HUES48 (cell line): ENCODE data around the gene AP1M2.

Source experiments
- H3K27ac ChIP-seq: one replicate; pipeline ENCODE4 v1.7.0; 2013; ENCODE audit warnings: low read depth, low read length, inconsistent platforms
- H3K27me3 ChIP-seq: 2 replicates; pipeline ENCODE4 v1.6.1; 2013; ENCODE audit warnings: mild to moderate bottlenecking, low read length; ENCODE audit not compliant: control insufficient read depth, insufficient read depth
- H3K36me3 ChIP-seq: 2 replicates; pipeline ENCODE4 v1.6.1; 2013; ENCODE audit warnings: low read length; ENCODE audit not compliant: control insufficient read depth, insufficient read depth
- H3K4me1 ChIP-seq: 2 replicates; pipeline ENCODE4 v1.6.1; 2013; ENCODE audit warnings: mild to moderate bottlenecking, low read length; ENCODE audit not compliant: control insufficient read depth, insufficient read depth
- H3K4me3 ChIP-seq: 2 replicates; pipeline ENCODE4 v1.5.1; 2013; ENCODE audit warnings: mild to moderate bottlenecking, low read depth, low read length
- H3K9ac ChIP-seq: 2 replicates; pipeline ENCODE4 v1.6.1; 2013; ENCODE audit warnings: mild to moderate bottlenecking, low read depth, low read length, moderate library complexity
- H3K9me3 ChIP-seq: 2 replicates; pipeline ENCODE4 v1.6.1; 2013; ENCODE audit warnings: low read length; ENCODE audit not compliant: control insufficient read depth, insufficient read depth

The AP1M2 gene

DNA sequence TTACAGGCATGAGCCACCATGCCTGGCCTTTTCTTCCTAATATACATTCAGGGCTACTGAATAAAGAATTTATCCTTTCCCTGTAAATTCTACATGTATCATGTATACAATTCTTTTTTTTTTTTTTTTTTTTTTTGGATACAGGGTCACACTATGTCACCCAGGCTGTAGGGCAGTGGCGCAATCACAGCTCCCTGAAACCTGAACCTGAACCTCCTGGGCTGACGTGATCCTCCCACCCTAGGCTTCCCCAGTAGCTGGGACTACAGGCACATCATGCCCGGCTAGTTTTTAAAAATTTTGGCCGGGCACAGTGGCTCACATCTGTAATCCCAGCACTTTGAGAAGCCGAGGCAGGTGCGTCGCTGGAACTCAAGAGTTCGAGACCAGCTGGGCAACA lies 31.7 kb upstream of the AP1M2 start:
- Histone ChIP-seq H3K36me3 (no peaks in the 10 kb centered on the region), H3K4me3 (no peak overlapping the region), H3K4me1 (no peaks in the 10 kb centered on the region), H3K9me3 (no peaks in the 10 kb centered on the region), H3K9ac (no peak overlapping the region), H3K27me3 (no peaks in the 10 kb centered on the region), H3K27ac (no peak overlapping the region)

DNA sequence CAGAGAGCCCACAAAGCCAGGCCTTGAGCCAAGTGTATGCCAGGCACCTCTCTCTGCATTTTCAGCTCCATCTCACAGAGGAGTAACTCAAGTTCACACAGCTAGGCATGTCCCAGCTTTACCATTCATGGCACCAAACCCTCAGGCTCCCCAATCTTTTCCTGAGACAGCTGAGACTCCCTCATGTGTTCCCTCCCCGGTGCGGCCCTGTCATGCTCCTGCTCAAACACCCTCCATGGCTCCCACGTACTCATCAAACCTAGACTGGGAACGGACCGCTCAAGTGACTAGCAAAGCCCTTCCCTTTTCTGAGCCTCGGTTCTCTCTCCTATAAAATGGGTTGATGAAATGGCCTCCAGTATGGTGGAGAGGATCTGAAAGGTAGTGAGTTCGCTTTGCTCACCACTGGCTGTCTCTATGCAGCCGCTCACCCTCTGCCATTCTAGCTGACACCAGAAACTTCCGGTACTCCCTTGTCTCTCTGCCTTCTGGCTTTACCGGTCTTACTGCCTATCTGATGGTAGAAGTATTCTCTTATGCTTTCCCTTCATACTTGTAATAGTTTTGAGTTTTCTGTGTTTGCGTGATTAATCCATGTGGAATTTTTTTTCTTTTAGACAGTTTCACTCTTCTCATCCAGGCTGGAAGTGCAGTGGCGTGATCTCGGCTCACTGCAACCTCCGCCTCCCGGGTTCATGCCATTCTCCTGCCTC lies 30.5 kb upstream of the AP1M2 start:
- H3K9me3 ChIP-seq = no peaks in the 10 kb centered on the region
- H3K27me3 ChIP-seq = no peaks in the 10 kb centered on the region
- no peak overlapping the region for H3K4me3 ChIP-seq
- H3K36me3 ChIP-seq = no peaks in the 10 kb centered on the region
- H3K9ac ChIP-seq = no peak overlapping the region
- no peaks in the 10 kb centered on the region for H3K4me1 ChIP-seq
- no peak overlapping the region for H3K27ac ChIP-seq

DNA sequence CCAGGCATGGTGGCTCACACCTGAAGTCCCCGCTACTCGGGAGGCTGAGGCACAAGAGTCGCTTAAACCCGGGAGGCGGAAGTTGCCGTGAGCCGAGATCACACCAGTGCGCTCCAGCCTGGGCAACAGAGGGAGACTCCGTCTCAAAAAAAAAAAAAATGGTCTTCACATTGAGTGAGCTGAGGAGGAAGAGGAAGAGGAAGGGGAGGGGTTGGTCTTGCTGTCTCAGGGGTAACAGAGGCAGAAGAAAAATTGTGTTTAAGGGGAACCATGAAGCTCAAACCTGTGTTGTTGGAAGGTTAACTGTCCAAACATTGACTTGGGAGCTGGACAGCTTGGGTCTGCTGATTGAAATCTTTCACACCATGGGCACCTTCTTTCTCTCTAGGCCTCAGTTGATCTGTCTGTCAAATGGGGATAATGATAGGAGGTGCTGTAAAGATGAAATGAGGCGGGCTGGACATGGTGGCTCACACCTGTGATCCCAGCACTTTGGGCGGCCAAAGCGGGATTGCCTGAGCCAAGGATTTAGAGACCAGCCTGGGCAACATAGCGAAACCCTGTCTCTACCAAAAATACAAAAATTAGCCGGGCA lies 28.4 kb upstream of the AP1M2 start:
- H3K9me3 ChIP-seq = no peaks in the 10 kb centered on the region
- no peak overlapping the region for H3K27ac ChIP-seq
- H3K27me3 ChIP-seq = no peaks in the 10 kb centered on the region
- no peaks in the 10 kb centered on the region for H3K36me3 ChIP-seq
- H3K9ac ChIP-seq = no peak overlapping the region
- H3K4me3 ChIP-seq = no peak overlapping the region
- no peaks in the 10 kb centered on the region for H3K4me1 ChIP-seq

DNA sequence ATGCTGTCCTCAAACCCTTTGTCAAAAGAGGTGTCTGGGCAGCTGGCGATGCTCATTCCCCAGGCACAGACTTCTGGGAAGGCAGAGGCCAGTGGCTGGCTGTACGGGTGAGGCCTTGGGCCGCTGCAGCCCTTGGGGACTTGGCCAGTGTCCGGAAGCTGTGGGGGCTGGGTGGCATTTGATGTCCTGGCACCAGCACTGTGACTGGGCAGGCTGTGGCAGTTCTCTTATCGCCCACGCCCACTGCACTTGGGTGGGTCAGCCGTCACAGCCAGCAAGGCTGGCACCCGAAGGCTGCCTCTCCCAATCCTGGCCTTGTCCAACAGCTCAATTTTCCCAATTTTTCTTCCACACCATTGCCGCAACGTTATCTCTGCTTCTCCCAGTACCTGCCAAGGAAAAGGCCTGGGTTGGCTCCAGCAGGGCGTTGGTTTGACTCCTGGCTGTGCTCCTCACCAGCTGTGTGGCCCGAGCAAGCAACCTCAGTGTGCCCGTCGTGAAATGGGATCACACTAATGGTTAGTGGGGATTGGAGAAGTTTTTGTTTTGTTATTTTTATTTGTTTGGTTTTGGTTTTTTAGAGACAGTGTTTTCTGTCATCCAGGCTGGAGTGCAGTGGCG lies 25.5 kb upstream of the AP1M2 start:
- Histone ChIP-seq H3K27ac (no peak overlapping the region), H3K9me3 (no peaks in the 10 kb centered on the region), H3K4me1 (no peaks in the 10 kb centered on the region), H3K9ac (no peak overlapping the region), H3K27me3 (no peaks in the 10 kb centered on the region), H3K36me3 (no peaks in the 10 kb centered on the region), H3K4me3 (no peak overlapping the region)

DNA sequence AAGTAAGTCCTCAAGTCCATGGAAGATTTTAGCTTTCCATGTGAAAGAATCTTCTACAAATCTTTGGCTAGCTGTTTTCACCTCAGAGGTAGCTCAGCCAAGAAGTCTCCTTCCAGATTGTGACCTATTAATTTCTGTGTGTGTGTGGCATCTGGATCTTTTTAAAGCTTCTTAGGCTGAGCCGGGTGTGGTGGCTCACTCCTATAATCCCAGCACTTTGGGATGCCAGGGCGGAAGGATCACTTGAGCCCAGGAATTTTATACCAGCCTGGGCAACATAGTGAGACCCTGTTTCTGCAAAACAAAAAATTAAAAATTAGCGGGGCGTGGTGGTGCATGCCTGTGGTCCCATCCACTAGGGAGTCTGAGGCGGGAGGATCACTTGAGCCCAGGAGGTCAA lies 24.8 kb upstream of the AP1M2 start:
- Histone ChIP-seq H3K9ac (no peak overlapping the region), H3K27ac (no peak overlapping the region), H3K4me1 (no peaks in the 10 kb centered on the region), H3K36me3 (no peaks in the 10 kb centered on the region), H3K27me3 (no peaks in the 10 kb centered on the region), H3K9me3 (no peaks in the 10 kb centered on the region), H3K4me3 (no peak overlapping the region)

DNA sequence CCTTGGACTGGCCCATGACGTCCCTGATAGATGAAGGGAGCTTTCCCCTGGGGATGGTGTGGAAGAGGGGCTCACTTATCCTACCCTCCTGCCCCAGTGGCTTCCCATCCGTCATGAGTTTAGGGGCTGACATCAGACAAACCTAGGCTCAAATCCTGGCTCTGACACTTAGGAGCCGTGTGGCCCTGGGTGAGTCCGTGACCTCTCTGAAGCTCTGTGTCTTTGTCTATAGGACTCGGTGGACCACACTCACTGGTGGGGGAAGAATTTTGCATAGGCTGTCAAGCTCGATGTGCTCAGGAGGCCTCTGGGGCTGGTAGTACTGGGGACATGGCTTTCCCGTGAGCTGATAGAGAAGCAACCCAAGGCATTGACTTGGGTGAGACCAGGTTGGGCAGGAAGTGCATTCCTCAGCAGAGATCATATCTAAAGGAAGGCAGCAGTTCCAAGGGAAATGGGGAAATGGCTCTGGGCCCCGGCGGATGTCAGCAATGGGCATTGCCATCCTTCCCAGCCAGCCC lies 17.4 kb upstream of the AP1M2 start:
- H3K27me3 ChIP-seq = no peaks in the 10 kb centered on the region
- H3K27ac ChIP-seq = peak overlapping the region; percentile 90
- H3K9ac ChIP-seq = no peak overlapping the region
- peaks cover 6% of the 10 kb centered on the region for H3K4me1 ChIP-seq
- no peak overlapping the region for H3K4me3 ChIP-seq
- no peaks in the 10 kb centered on the region for H3K36me3 ChIP-seq
- H3K9me3 ChIP-seq = no peaks in the 10 kb centered on the region

DNA sequence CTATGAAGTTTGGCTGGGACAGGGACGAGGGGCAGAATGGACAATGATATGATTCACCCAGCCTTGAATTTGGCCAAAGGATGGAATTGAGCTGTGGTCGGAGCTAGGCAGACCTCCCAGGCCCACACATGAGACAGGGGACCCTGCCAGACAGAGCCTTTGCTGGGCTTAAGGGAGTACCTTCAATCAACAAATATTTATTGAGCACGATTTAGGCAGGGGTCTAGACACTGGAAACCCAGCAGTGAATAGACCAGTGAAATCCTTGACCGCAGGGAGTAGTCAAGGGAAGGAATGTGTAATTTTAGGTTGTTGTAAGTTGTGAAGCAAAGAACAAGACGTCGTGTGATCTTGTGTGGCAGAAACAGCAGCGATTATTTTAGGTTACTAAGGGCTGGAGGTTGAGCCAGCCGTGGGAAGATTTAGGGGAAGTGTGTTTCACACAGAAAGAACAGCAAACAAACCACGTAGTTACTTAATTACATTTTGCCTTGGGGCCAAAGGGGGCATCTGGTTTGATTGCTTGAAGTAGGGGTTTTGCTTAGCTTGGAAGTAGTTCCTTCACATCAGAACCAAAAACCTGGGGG lies 16.9 kb upstream of the AP1M2 start:
- no peak overlapping the region for H3K9ac ChIP-seq
- peaks cover 6% of the 10 kb centered on the region for H3K4me1 ChIP-seq
- H3K4me3 ChIP-seq = no peak overlapping the region
- H3K27ac ChIP-seq = peak overlapping the region; percentile 90
- no peaks in the 10 kb centered on the region for H3K36me3 ChIP-seq
- H3K27me3 ChIP-seq = no peaks in the 10 kb centered on the region
- no peaks in the 10 kb centered on the region for H3K9me3 ChIP-seq

DNA sequence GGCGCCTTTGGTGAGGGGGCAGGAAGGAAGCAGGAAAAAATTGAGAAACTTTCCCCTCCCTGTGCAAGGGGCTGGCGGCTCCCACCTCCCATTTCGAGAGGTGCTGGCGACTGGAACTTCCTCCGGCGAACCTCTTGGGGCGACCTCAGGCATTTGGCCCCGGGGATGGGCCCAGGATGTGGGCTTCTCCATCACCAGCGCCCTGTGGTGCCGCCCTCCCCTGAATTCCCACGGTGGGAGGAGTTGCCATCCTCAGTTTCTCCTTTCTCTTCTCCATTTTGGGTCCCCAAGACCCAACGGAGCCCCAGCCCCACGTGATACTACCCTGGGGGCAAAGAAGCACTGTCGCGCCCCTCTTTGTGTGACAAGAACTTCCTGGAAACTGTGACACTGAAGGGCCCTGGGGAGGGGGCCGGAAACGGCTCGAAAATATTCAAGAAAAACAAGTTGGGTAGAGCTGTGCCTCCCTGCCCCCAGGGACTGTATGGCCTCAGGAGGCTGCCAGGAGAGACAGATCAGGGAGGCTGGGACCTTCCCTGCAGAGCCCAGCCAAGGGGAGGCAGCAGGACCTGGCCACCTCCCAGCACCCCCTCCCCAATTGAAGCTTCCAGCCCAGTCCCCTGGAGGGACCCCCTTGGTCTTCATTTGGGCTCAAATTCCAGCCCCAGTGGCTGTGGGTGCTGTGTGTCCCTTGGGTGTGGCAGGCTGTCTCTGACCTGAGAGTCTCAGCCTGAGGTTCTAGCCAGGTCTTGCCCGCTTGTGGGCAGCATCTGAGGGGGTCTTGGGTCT lies 16.2 kb upstream of the AP1M2 start:
- peak overlapping the region; percentile 90 for H3K27ac ChIP-seq
- H3K4me3 ChIP-seq = peak overlapping the region; percentile 94
- H3K9ac ChIP-seq = peak overlapping the region; percentile 4; the same call in 1 of the 2 replicates
- H3K27me3 ChIP-seq = no peaks in the 10 kb centered on the region
- H3K9me3 ChIP-seq = no peaks in the 10 kb centered on the region
- peaks cover 6% of the 10 kb centered on the region for H3K4me1 ChIP-seq
- H3K36me3 ChIP-seq = no peaks in the 10 kb centered on the region

DNA sequence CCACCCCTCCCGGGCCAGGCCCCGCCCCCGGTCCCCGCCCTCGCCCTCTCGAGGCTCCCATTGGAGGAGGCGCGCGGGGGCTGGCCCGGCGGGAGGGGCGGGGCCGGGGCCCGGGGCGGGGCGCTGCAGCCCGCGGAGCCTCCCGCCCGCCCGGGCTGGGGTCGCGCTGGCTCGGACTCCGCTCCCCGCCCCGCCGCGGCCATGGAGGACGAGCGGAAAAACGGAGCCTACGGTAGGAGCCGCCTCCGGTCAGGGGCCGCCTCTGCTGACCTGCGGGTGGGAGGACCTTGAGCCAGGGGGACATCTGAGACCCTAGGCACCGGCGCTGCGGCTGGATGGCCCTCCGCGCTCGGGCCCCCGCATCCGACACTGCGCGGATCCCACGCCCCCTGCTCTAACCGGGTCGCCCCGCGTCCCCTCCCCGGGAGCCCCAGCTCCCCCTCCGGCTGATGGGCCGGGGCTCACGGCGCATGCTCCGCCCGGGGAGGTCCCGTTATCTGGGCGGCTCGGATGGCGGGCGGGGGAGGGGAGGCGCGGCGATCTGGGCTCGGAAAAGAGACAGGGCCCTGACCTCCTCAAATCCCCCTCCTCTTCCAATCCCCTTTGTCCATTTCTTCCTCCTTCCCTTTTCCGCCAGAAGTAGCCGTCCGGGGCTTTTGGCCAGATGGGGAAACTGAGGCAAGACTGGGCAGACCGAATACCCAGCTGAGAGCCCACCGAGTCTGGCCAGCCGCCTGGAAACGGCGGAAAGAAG lies 15.4 kb upstream of the AP1M2 start:
- Histone ChIP-seq H3K27ac (peak overlapping the region; percentile 90), H3K9ac (peak overlapping the region; percentile 79; the same call in 1 of the 2 replicates), H3K27me3 (no peaks in the 10 kb centered on the region), H3K4me3 (peak overlapping the region; percentile 94), H3K9me3 (no peaks in the 10 kb centered on the region), H3K36me3 (no peaks in the 10 kb centered on the region), H3K4me1 (peaks cover 6% of the 10 kb centered on the region)

DNA sequence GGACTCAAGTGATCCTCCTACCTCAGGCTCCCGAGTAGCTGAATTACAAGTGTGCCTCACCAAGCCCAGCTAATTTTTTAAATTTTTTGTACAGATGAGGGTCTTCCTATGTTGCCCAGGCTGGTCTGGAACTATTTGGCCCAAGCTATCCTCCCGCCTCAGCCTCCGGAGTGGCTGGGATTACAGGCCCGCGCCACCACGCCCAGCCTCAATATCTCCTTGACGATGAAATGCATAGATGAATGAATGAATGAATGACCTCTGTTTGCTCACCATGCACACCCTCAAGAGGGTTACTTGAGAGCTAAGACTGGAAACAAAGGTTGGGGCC lies 14.9 kb upstream of the AP1M2 start:
- Histone ChIP-seq H3K9me3 (no peaks in the 10 kb centered on the region), H3K27me3 (no peaks in the 10 kb centered on the region), H3K4me1 (peaks cover 6% of the 10 kb centered on the region), H3K27ac (no peak overlapping the region), H3K9ac (no peak overlapping the region), H3K36me3 (no peaks in the 10 kb centered on the region), H3K4me3 (peak overlapping the region; percentile 34; the same call in 1 of the 2 replicates)
